ENCODE measurements around the gene TECRL. TPM values are rescaled to one million over a fixed set of nuclear protein-coding genes. Genes with fewer than 3 reads are reported as not detected.

The TECRL gene
- total and polyA plus RNA-seq, 2 experiments from 2014 or later = not detected

DNA sequence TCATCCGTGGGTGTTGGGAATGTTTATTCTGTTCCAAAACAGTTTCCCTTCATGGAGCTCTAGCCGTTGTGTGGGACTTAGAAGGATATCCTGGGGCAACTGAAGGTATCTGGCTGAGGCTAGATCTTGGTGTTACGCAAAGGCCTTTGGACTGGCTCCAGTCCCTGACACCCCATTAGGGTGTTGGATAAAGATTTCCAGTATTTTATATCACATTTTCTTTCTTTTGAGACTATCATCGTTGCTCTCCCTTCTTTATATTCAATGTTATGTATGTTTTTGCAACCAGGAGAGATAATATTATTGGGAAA lies 103.0 kb downstream of the TECRL start:
- H3K27me3 Mint-ChIP-seq (ENCODE audit: insufficient read depth, low read depth, poor library complexity) = no peaks in the 10 kb centered on the region

More for the DNA sequence above, 103.0 kb downstream of the TECRL start:
- no peaks in the 10 kb centered on the region for H3K36me3 ChIP-seq (ENCODE audit: insufficient read depth)
- Mint-ChIP-seq H3K4me1 (no peaks in the 10 kb centered on the region), H3K27ac (no peak overlapping the region), H3K4me3 (no peak overlapping the region), H3K36me3 (ENCODE audit: low read depth) (peaks cover 23% of the 10 kb centered on the region; the same call in 2 of the 3 replicates), H3K9me3 (peaks cover 34% of the 10 kb centered on the region)
- H3K27me3 ChIP-seq (ENCODE audit: insufficient read depth) = no peaks in the 10 kb centered on the region
- no peak for DNase-seq (ENCODE audit: low spot score)
- H3K27ac ChIP-seq (ENCODE audit: low read depth) = no peak overlapping the region
- H3K9me2 ChIP-seq (ENCODE audit: insufficient read depth) = no peaks in the 10 kb centered on the region; the same call in 1 of the 2 replicates
- H3K79me2 ChIP-seq (replicated peaks; ENCODE audit: insufficient read depth) = no peaks in the 10 kb centered on the region
- ATAC-seq = no peak
- TF ChIP-seq STAT1 (IDR thresholded peaks at IDR 0.05; ENCODE audit: unreplicated experiment) = no peak
- no peak for TF ChIP-seq ZNF114 (CRISPR knock-in tag; IDR thresholded peaks at IDR 0.05)
- TF ChIP-seq EZH2phosphoT487 (IDR thresholded peaks at IDR 0.05; ENCODE audit: unreplicated experiment) = no peak
- no peak for TF ChIP-seq EZH2 (IDR thresholded peaks at IDR 0.05; ENCODE audit: low read depth, unreplicated experiment)
- TF ChIP-seq POLR2AphosphoS5 (IDR thresholded peaks at IDR 0.05; ENCODE audit: low read depth) = no peak
- TF ChIP-seq JUNB (IDR thresholded peaks at IDR 0.05; ENCODE audit: unreplicated experiment) = no peak
- TF ChIP-seq, protein P1, sequence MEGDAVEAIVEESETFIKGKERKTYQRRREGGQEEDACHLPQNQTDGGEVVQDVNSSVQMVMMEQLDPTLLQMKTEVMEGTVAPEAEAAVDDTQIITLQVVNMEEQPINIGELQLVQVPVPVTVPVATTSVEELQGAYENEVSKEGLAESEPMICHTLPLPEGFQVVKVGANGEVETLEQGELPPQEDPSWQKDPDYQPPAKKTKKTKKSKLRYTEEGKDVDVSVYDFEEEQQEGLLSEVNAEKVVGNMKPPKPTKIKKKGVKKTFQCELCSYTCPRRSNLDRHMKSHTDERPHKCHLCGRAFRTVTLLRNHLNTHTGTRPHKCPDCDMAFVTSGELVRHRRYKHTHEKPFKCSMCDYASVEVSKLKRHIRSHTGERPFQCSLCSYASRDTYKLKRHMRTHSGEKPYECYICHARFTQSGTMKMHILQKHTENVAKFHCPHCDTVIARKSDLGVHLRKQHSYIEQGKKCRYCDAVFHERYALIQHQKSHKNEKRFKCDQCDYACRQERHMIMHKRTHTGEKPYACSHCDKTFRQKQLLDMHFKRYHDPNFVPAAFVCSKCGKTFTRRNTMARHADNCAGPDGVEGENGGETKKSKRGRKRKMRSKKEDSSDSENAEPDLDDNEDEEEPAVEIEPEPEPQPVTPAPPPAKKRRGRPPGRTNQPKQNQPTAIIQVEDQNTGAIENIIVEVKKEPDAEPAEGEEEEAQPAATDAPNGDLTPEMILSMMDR (conservative IDR thresholded peaks at IDR 0.05; ENCODE audit: low read depth in 2 of 2) = no peak
- TF ChIP-seq, protein P2, sequence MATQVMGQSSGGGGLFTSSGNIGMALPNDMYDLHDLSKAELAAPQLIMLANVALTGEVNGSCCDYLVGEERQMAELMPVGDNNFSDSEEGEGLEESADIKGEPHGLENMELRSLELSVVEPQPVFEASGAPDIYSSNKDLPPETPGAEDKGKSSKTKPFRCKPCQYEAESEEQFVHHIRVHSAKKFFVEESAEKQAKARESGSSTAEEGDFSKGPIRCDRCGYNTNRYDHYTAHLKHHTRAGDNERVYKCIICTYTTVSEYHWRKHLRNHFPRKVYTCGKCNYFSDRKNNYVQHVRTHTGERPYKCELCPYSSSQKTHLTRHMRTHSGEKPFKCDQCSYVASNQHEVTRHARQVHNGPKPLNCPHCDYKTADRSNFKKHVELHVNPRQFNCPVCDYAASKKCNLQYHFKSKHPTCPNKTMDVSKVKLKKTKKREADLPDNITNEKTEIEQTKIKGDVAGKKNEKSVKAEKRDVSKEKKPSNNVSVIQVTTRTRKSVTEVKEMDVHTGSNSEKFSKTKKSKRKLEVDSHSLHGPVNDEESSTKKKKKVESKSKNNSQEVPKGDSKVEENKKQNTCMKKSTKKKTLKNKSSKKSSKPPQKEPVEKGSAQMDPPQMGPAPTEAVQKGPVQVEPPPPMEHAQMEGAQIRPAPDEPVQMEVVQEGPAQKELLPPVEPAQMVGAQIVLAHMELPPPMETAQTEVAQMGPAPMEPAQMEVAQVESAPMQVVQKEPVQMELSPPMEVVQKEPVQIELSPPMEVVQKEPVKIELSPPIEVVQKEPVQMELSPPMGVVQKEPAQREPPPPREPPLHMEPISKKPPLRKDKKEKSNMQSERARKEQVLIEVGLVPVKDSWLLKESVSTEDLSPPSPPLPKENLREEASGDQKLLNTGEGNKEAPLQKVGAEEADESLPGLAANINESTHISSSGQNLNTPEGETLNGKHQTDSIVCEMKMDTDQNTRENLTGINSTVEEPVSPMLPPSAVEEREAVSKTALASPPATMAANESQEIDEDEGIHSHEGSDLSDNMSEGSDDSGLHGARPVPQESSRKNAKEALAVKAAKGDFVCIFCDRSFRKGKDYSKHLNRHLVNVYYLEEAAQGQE (IDR thresholded peaks at IDR 0.05; ENCODE audit: unreplicated experiment) = no peak
- no peak for TF ChIP-seq NANOG (IDR thresholded peaks at IDR 0.05; ENCODE audit: borderline replicate concordance)
- TF ChIP-seq, protein P3, sequence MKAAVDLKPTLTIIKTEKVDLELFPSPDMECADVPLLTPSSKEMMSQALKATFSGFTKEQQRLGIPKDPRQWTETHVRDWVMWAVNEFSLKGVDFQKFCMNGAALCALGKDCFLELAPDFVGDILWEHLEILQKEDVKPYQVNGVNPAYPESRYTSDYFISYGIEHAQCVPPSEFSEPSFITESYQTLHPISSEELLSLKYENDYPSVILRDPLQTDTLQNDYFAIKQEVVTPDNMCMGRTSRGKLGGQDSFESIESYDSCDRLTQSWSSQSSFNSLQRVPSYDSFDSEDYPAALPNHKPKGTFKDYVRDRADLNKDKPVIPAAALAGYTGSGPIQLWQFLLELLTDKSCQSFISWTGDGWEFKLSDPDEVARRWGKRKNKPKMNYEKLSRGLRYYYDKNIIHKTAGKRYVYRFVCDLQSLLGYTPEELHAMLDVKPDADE (IDR thresholded peaks at IDR 0.05) = no peak
- TF ChIP-seq, protein P4, sequence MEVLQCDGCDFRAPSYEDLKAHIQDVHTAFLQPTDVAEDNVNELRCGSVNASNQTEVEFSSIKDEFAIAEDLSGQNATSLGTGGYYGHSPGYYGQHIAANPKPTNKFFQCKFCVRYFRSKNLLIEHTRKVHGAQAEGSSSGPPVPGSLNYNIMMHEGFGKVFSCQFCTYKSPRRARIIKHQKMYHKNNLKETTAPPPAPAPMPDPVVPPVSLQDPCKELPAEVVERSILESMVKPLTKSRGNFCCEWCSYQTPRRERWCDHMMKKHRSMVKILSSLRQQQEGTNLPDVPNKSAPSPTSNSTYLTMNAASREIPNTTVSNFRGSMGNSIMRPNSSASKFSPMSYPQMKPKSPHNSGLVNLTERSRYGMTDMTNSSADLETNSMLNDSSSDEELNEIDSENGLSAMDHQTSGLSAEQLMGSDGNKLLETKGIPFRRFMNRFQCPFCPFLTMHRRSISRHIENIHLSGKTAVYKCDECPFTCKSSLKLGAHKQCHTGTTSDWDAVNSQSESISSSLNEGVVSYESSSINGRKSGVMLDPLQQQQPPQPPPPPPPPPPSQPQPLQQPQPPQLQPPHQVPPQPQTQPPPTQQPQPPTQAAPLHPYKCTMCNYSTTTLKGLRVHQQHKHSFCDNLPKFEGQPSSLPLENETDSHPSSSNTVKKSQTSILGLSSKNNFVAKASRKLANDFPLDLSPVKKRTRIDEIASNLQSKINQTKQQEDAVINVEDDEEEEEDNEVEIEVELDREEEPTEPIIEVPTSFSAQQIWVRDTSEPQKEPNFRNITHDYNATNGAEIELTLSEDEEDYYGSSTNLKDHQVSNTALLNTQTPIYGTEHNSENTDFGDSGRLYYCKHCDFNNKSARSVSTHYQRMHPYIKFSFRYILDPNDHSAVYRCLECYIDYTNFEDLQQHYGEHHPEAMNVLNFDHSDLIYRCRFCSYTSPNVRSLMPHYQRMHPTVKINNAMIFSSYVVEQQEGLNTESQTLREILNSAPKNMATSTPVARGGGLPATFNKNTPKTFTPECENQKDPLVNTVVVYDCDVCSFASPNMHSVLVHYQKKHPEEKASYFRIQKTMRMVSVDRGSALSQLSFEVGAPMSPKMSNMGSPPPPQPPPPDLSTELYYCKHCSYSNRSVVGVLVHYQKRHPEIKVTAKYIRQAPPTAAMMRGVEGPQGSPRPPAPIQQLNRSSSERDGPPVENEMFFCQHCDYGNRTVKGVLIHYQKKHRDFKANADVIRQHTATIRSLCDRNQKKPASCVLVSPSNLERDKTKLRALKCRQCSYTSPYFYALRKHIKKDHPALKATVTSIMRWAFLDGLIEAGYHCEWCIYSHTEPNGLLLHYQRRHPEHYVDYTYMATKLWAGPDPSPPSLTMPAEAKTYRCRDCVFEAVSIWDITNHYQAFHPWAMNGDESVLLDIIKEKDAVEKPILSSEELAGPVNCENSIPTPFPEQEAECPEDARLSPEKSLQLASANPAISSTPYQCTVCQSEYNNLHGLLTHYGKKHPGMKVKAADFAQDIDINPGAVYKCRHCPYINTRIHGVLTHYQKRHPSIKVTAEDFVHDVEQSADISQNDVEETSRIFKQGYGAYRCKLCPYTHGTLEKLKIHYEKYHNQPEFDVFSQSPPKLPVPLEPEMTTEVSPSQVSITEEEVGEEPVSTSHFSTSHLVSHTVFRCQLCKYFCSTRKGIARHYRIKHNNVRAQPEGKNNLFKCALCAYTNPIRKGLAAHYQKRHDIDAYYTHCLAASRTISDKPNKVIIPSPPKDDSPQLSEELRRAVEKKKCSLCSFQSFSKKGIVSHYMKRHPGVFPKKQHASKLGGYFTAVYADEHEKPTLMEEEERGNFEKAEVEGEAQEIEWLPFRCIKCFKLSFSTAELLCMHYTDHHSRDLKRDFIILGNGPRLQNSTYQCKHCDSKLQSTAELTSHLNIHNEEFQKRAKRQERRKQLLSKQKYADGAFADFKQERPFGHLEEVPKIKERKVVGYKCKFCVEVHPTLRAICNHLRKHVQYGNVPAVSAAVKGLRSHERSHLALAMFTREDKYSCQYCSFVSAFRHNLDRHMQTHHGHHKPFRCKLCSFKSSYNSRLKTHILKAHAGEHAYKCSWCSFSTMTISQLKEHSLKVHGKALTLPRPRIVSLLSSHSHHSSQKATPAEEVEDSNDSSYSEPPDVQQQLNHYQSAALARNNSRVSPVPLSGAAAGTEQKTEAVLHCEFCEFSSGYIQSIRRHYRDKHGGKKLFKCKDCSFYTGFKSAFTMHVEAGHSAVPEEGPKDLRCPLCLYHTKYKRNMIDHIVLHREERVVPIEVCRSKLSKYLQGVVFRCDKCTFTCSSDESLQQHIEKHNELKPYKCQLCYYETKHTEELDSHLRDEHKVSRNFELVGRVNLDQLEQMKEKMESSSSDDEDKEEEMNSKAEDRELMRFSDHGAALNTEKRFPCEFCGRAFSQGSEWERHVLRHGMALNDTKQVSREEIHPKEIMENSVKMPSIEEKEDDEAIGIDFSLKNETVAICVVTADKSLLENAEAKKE (CRISPR knock-in tag; IDR thresholded peaks at IDR 0.05) = no peak
- TF ChIP-seq CREB1 (CRISPR knock-in tag; IDR thresholded peaks at IDR 0.05; ENCODE audit: low read depth) = no peak
- H4K20me1 ChIP-seq (replicated peaks; ENCODE audit: insufficient read depth) = no peaks in the 10 kb centered on the region
- no peak overlapping the region for H2AFZ ChIP-seq
- no peaks in the 10 kb centered on the region for H3K4me1 ChIP-seq (ENCODE audit: insufficient read depth)
- no peak overlapping the region for H3K4me2 ChIP-seq
- no peaks in the 10 kb centered on the region for H3F3A ChIP-seq (replicated peaks; ENCODE audit: low read depth)
- no peak overlapping the region for H3K4me3 ChIP-seq

All from GM23338 (cell line).